ENCODE results near the gene LPO.
A peak's percentile ranks its signal among the peaks of the same experiment; 100 is the strongest.

Gene LPO

DNA sequence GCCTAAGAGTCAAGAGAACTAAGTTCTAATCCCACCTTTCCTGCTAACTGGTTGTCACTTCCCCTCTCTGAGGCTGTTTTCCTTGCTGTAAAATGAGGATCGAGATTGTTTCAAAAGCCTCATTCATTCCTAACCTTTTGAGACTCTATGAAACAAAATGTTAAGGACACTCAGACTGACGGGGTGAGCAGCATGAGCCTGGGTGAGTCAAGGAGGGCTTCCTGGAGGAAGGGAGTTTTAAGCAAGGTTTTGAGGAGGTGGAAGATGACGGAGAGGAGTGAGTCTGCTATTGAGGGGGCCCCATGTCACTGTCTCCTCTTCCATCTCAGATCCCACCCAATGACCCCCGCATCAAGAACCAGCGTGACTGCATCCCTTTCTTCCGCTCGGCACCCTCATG is 41.8 kb upstream of the LPO start:
- DNase-seq (ENCODE audit: extremely low spot score) = no peak
- ChIA-PET CTCF (no interaction called here), POLR2A (no interaction called here)
- TF ChIP-seq, protein P1, sequence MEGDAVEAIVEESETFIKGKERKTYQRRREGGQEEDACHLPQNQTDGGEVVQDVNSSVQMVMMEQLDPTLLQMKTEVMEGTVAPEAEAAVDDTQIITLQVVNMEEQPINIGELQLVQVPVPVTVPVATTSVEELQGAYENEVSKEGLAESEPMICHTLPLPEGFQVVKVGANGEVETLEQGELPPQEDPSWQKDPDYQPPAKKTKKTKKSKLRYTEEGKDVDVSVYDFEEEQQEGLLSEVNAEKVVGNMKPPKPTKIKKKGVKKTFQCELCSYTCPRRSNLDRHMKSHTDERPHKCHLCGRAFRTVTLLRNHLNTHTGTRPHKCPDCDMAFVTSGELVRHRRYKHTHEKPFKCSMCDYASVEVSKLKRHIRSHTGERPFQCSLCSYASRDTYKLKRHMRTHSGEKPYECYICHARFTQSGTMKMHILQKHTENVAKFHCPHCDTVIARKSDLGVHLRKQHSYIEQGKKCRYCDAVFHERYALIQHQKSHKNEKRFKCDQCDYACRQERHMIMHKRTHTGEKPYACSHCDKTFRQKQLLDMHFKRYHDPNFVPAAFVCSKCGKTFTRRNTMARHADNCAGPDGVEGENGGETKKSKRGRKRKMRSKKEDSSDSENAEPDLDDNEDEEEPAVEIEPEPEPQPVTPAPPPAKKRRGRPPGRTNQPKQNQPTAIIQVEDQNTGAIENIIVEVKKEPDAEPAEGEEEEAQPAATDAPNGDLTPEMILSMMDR (IDR thresholded peaks at IDR 0.05; ENCODE audit: control extremely low read depth, extremely low read depth, low read depth, missing control alignments) = no peak

DNA sequence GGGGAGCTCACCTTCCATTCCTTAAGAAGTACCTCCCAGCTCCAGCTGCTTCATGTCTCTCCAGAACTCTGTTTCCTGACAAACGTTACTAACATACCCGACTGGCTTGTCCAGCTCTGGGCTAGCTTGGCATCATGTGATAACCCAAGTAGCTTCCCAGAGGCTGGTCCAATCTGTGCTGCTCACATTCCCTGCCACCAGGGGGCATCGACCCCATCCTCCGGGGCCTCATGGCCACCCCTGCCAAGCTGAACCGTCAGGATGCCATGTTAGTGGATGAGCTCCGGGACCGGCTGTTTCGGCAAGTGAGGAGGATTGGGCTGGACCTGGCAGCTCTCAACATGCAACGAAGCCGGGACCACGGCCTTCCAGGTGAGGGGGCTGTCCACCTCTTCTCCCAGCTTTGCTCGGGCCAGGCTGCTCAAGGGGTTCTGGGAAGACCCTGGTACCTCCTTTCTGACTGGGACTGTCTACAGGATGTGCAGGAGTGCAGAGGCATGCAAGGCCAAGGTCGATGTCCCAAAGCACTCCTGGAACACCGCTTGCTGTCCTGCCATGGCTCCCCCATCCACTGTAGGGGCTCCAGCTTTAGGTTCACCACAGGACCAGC is 38.3 kb upstream of the LPO start:
- CTCF ChIA-PET = interaction anchor here (0.7 to 5.4 kb wide), 39 partner anchors 8 to 417 kb away, joined by 3 to 77 read pairs (median 4); partner anchors contain the start of genes EPX, MKS1 and RNF43
- POLR2A ChIA-PET = no interaction called here
- TF ChIP-seq, protein P1 (IDR thresholded peaks at IDR 0.05; ENCODE audit: control extremely low read depth, extremely low read depth, low read depth, missing control alignments) = peak; percentile 74
- peak; percentile 72 for DNase-seq (ENCODE audit: extremely low spot score)

DNA sequence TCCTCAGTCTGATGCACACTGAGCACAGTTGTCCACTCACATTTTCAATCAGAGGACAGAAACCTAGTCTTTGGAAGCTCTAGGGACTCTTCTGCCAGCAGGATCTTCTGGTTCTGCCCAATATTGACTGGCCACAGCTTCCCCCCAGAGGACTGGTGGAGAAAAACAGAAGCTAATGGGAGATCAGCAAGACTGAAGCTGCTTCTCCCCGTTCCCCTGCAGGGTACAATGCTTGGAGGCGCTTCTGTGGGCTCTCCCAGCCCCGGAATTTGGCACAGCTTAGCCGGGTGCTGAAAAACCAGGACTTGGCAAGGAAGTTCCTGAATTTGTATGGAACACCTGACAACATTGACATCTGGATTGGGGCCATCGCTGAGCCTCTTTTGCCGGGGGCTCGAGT is 35.5 kb upstream of the LPO start:
- POLR2A ChIA-PET = no interaction called here
- TF ChIP-seq, protein P1 (IDR thresholded peaks at IDR 0.05; ENCODE audit: control extremely low read depth, extremely low read depth, low read depth, missing control alignments) = no peak
- CTCF ChIA-PET = interaction anchor here (1.0 to 5.4 kb wide), 4 partner anchors 12 to 244 kb away, joined by 3 to 38 read pairs (median 15); partner anchors contain the start of genes EPX and MKS1
- DNase-seq (ENCODE audit: extremely low spot score) = no peak

DNA sequence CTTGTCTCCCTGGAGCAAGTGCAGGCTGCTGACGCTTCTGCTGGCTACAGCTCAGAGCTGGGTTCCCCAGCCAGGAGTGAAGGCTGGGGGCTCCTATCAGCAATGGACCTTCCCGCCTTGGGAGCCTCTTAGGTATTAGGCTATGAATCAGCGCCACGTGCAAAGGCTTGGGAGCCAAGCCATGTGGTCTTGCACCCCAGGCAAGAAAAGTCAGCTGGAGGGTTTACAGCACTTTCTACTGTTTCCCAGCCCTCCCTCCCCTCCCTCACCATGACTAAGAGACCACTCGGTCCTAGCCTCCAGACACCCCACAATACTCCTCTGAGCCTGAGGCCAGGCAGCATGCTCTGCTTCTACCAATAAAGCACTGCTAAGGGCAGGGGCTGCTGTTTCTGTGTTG is 33.6 kb upstream of the LPO start:
- DNase-seq (ENCODE audit: extremely low spot score) = no peak
- TF ChIP-seq, protein P1 (IDR thresholded peaks at IDR 0.05; ENCODE audit: control extremely low read depth, extremely low read depth, low read depth, missing control alignments) = no peak

DNA sequence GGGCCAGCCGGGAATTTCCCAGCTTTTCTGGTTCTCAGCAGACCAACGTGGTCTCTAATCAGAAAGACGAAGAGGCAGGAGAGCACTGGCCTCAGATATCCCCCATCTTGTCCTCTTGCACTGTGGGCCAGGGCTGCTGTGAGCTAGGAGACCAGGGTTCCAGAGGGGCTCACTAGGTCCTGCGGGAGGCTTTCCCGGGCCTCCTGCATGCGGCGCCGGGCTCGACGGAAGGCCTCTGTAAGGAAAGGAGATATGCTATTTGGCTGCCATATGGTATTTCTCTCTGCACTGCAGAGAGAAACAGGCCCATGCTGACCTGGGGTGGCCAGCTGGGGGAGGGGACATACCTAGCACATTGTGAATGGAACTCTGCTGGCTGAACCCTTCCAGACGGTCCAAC is 32.4 kb upstream of the LPO start:
- POLR2A ChIA-PET = no interaction called here
- CTCF ChIA-PET = interaction anchor here (1.1 to 1.3 kb wide), 2 partner anchors 33 to 44 kb away, joined by 3 to 5 read pairs; partner anchors contain the start of gene LPO
- DNase-seq (ENCODE audit: extremely low spot score) = no peak
- TF ChIP-seq, protein P1 (IDR thresholded peaks at IDR 0.05; ENCODE audit: control extremely low read depth, extremely low read depth, low read depth, missing control alignments) = no peak

More for the DNA sequence above, 33.6 kb upstream of the LPO start:
- POLR2A ChIA-PET = no interaction called here
- CTCF ChIA-PET = interaction anchor here (0.7 to 1.0 kb wide), 2 partner anchors 13 to 14 kb away, joined by 3 to 4 read pairs; partner anchors contain the start of genes EPX and MKS1

DNA sequence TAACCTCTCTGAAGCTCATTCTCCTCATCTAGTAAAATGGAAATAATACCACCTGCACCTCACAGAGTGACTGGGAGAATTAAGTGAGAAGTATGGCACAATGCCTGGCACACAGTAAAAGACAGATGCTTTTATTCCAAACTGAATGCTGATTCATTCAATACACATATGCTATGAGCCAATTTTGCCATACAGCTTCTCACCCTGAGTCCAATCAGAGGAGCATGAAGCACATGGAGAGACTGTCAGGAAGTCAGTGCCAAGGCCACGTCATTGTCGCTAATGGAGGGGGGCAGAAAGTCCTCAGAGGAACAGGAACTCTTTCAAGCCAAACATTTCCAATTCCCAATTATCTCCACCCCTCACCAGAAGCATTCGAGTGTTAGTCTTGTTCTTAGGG is 30.9 kb upstream of the LPO start:
- POLR2A ChIA-PET = no interaction called here
- DNase-seq (ENCODE audit: extremely low spot score) = no peak
- CTCF ChIA-PET = interaction anchor here (1.7 kb wide), 1 partner anchor 9 kb away, joined by 5 read pairs; no protein-coding TSS in a partner anchor
- TF ChIP-seq, protein P1 (IDR thresholded peaks at IDR 0.05; ENCODE audit: control extremely low read depth, extremely low read depth, low read depth, missing control alignments) = no peak
